SK-N-SH (cell line): ENCODE measurements around the gene PRICKLE1. TPM values are rescaled to one million over a fixed set of nuclear protein-coding genes. Genes with fewer than 3 reads are reported as not detected.

Experiments
- CTCF ChIA-PET: fragments of 300-600, 350-600 bp; formaldehyde crosslinking; extraction: SDS; loops from one replicate; lab custom pipeline; 2021; lab: Yijun Ruan, JAX
- POLR2A ChIA-PET: fragments of 350-600 bp; sonication (Branson Sonifier 250); formaldehyde crosslinking; extraction: SDS; loops from one replicate; lab custom pipeline; 2020; ENCODE audit warnings: antibody characterized with exemption, inconsistent platforms; lab: Yijun Ruan, JAX
- DNase-seq: peaks from one replicate; pipeline ENCODE4 v3.0.0; 2012
- H2AFZ ChIP-seq: fragments of 200-600 bp; sonication (generic); 2 replicates; pipeline ENCODE4 v1.8.1; 2016; ENCODE audit warnings: antibody characterized with exemption, mild to moderate bottlenecking, low read depth
- H3F3A ChIP-seq: fragments of 200-600 bp; sonication (generic); replicated peaks from 2 replicates; pipeline ENCODE3; 2016; ENCODE audit warnings: antibody characterized with exemption, mild to moderate bottlenecking; ENCODE audit not compliant: insufficient read depth
- H3K27ac ChIP-seq, 2 experiments: fragments of 200-500 bp in 1 of 2; fragments of 200-600 bp in 1 of 2; sonication (Bioruptor generic) in 1 of 2; sonication (generic), shearing (Covaris generic) in 1 of 2; 2 replicates each; pipeline versions ENCODE4 v1.5.1 to v1.6.1; 2014 to 2016; ENCODE audit warnings: low read depth in 2 of 2, inconsistent platforms in 1 of 2, low read length in 1 of 2, mild to moderate bottlenecking in 1 of 2, mixed read lengths in 1 of 2
- H3K27me3 ChIP-seq: fragments of 200-600 bp; sonication (generic), shearing (Covaris generic); 2 replicates; pipeline ENCODE4 v1.6.1; 2016; ENCODE audit warnings: mixed run types; ENCODE audit not compliant: insufficient read depth
- H3K36me3 ChIP-seq, 2 experiments: fragments of 200-500 bp in 1 of 2; fragments of 200-600 bp in 1 of 2; sonication (Bioruptor generic) in 1 of 2; sonication (generic) in 1 of 2; replicated peaks in 1 of 2; 2 replicates each; pipeline versions ENCODE3 to v1.5.1; 2014 to 2016; ENCODE audit warnings: low read length in 1 of 2, mild to moderate bottlenecking in 1 of 2; ENCODE audit not compliant: insufficient read depth in 2 of 2, control insufficient read depth in 1 of 2
- H3K4me1 ChIP-seq, 2 experiments: fragments of 200-500 bp in 1 of 2; fragments of 200-600 bp in 1 of 2; sonication (Bioruptor generic) in 1 of 2; sonication (generic), shearing (Covaris generic) in 1 of 2; 2 replicates each; pipeline versions ENCODE4 v1.5.1 to v1.6.1; 2014 to 2016; ENCODE audit warnings: low read depth in 1 of 2, low read length in 1 of 2, mixed run types in 1 of 2; ENCODE audit not compliant: insufficient read depth in 2 of 2, control insufficient read depth in 1 of 2
- H3K4me2 ChIP-seq: fragments of 200-600 bp; sonication (generic), shearing (Covaris generic); 2 replicates; pipeline ENCODE4 v1.6.1; 2017; ENCODE audit warnings: mixed run types
- H3K4me3 ChIP-seq, 2 experiments: fragments of 200-500 bp in 1 of 2; fragments of 200-600 bp in 1 of 2; sonication (Bioruptor generic) in 1 of 2; sonication (generic), shearing (Covaris generic) in 1 of 2; 2 replicates each; pipeline versions ENCODE4 v1.5.1 to v1.8.1; 2014 to 2016; ENCODE audit warnings: low read depth in 2 of 2, inconsistent platforms in 1 of 2, low read length in 1 of 2, mild to moderate bottlenecking in 1 of 2, mixed read lengths in 1 of 2, moderate library complexity in 1 of 2
- H3K79me2 ChIP-seq: fragments of 200-600 bp; sonication (generic); 2 replicates; pipeline ENCODE4 v1.8.1; 2017; ENCODE audit warnings: mild to moderate bottlenecking; ENCODE audit not compliant: insufficient read depth
- H3K9ac ChIP-seq: fragments of 200-600 bp; sonication (generic); 2 replicates; pipeline ENCODE4 v1.6.1; 2017; ENCODE audit warnings: mixed run types
- H3K9me2 ChIP-seq: fragments of 200-600 bp; sonication (generic); 2 replicates; pipeline ENCODE4 v1.6.1; 2017; ENCODE audit warnings: mixed run types
- H3K9me3 ChIP-seq: fragments of 200-600 bp; sonication (generic); 2 replicates; pipeline ENCODE4 v1.6.1; 2017; ENCODE audit warnings: mixed run types, mild to moderate bottlenecking, moderate library complexity
- H4K20me1 ChIP-seq: fragments of 200-600 bp; sonication (generic); 2 replicates; pipeline ENCODE4 v1.6.1; 2017; ENCODE audit warnings: mild to moderate bottlenecking, mixed run types; ENCODE audit not compliant: insufficient read depth
- FOSL2 ChIP-seq: IDR thresholded peaks from 2 replicates; pipeline ENCODE4 v1.4.0; 2012; ENCODE audit warnings: low read depth, mild to moderate bottlenecking, moderate library complexity, borderline replicate concordance
- FOXM1 ChIP-seq: IDR thresholded peaks from 2 replicates; pipeline ENCODE4 v1.4.0; 2012; ENCODE audit warnings: low read depth, mild to moderate bottlenecking
- MEF2A ChIP-seq: IDR thresholded peaks from 2 replicates; pipeline ENCODE4 v1.4.0; 2012; ENCODE audit warnings: low read depth, borderline replicate concordance
- MXI1 ChIP-seq: IDR thresholded peaks from 2 replicates; pipeline ENCODE4 v1.6.1; 2012; ENCODE audit warnings: mild to moderate bottlenecking, low read depth, low read length, improper control_type of control experiment
- NRF1 ChIP-seq: IDR thresholded peaks from 2 replicates; pipeline ENCODE4 v1.6.1; 2012; ENCODE audit warnings: low read depth, mild to moderate bottlenecking, low read length
- RCOR1 ChIP-seq: fragments of 150-350 bp; IDR thresholded peaks from 2 replicates; pipeline ENCODE4 v1.6.1; 2017; ENCODE audit warnings: antibody characterized with exemption, low read length
- TCF12 ChIP-seq: IDR thresholded peaks from 2 replicates; pipeline ENCODE4 v1.4.0; 2012
- TEAD4 ChIP-seq: IDR thresholded peaks from 2 replicates; pipeline ENCODE4 v1.4.0; 2012; ENCODE audit warnings: mild to moderate bottlenecking, borderline replicate concordance; ENCODE audit not compliant: insufficient read depth
- WGBS: methylation state at CpG from one replicate; pipeline ENCODE4 v1.1.6; 2017; ENCODE audit warnings: low lambda C conversion rate; 5-methylcytosine and 5-hydroxymethylcytosine counted together
- polyA plus RNA-seq, 3 experiments: library from polyadenylated mRNA; depleted of rRNA; stranded (reverse); fragments of >200 nt; gene quantifications; 2 replicates each; pipeline ENCODE4 v1.2.3, GENCODE V29; 2012
- TF ChIP-seq, protein P1 (sequence below): fragments of 200-600 bp; sonication (generic); IDR thresholded peaks from 2 replicates; pipeline ENCODE4 v1.6.1; 2017; ENCODE audit warnings: antibody characterized with exemption, mild to moderate bottlenecking, moderate library complexity
- TF ChIP-seq, protein P2 (sequence below): IDR thresholded peaks from 2 replicates; pipeline ENCODE4 v1.6.1; 2012; ENCODE audit warnings: mild to moderate bottlenecking, low read depth, low read length, moderate library complexity
- TF ChIP-seq, protein P3 (sequence below): IDR thresholded peaks from 2 replicates; pipeline ENCODE4 v1.4.0; 2012; ENCODE audit warnings: low read depth

The PRICKLE1 gene
- polyA plus RNA-seq, 1 of the 3 experiments (the other 2 are of a cell fraction): 1.2 TPM

DNA sequence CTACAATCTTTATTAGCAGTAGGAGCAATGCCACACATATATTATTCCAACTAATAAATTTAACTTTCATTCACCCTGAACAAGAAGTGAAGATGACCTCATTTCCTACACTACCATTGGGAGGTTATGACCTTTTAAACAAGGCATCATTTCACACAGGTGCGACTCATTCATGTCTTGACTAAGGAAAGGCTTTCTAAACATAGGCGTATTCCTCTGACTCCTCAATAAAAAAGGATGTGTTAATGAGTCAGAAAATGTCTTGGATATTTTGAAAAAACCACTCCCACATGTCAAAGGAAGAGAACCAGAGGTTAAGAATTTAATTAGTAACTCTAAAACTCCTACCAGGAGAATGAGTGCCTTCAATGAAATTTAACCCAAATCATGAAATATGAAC, 115.2 kb downstream of the PRICKLE1 start:
- no peaks in the 10 kb centered on the region for H3K79me2 ChIP-seq
- H3K9ac ChIP-seq: no peak overlapping the region
- CTCF ChIA-PET: interaction anchor here (7.8 kb wide), 1 partner anchor 8 kb away, joined by 41 read pairs; no protein-coding TSS in a partner anchor
- no peaks in the 10 kb centered on the region for H3F3A ChIP-seq
- no peaks in the 10 kb centered on the region for H3K9me3 ChIP-seq
- no peak overlapping the region for H3K4me3 ChIP-seq
- whole genome bisulfite sequencing: 56% methylated on average over 2 of the region's 2 CpGs
- no peak overlapping the region for H3K27ac ChIP-seq
- DNase-seq: no peak
- H3K4me1 ChIP-seq: no peaks in the 10 kb centered on the region; a peak in 2 of 4 replicates
- POLR2A ChIA-PET: interaction anchor here (0.8 kb wide), 1 partner anchor 101 kb away, joined by 3 read pairs; no protein-coding TSS in a partner anchor
- H3K4me2 ChIP-seq: no peak overlapping the region
- H3K27me3 ChIP-seq: no peaks in the 10 kb centered on the region
- no peaks in the 10 kb centered on the region for H3K36me3 ChIP-seq
- no peaks in the 10 kb centered on the region for H4K20me1 ChIP-seq
- no peak overlapping the region for H2AFZ ChIP-seq
- TF ChIP-seq FOSL2: peak; percentile 31; the same call in 1 of the 2 replicates
- peak; percentile 16; the same call in 1 of the 2 replicates for TF ChIP-seq TCF12
- no peak for TF ChIP-seq MXI1
- no peak for TF ChIP-seq FOXM1
- no peaks in the 10 kb centered on the region for H3K9me2 ChIP-seq

DNA sequence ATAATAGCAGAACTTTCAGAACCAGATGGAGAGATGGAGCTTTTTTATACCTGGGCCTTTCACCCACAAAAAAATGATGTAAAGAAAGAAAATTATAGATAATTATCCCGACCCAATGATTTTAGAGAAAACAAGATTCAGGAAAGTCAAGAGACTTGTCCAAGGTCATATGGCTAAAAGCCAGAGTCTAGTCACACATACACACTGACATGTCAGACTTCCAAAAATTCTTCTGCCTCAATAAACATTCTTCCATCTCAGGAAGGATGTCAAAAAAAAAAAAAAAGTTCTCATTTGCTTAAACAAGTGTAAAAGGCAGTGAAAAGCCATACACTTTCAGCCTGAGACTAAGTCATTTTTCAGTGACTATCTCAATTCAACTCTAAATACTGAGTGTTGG, 116.0 kb downstream of the PRICKLE1 start:
- H3K4me2 ChIP-seq: no peak overlapping the region
- no peak overlapping the region for H3K9ac ChIP-seq
- no peaks in the 10 kb centered on the region for H3K9me2 ChIP-seq
- no peak overlapping the region for H3K4me3 ChIP-seq
- no peaks in the 10 kb centered on the region for H4K20me1 ChIP-seq
- DNase-seq: no peak
- H3K27ac ChIP-seq: no peak overlapping the region
- H3K79me2 ChIP-seq: no peaks in the 10 kb centered on the region
- peaks cover 0 to 6% of the 10 kb centered on the region in 2 experiments; a peak in 2 of 4 replicates for H3K4me1 ChIP-seq
- WGBS: 69% methylated on average over 1 of the region's 1 CpG
- H2AFZ ChIP-seq: no peak overlapping the region
- POLR2A ChIA-PET: interaction anchor here (0.8 kb wide), 1 partner anchor 101 kb away, joined by 3 read pairs; no protein-coding TSS in a partner anchor
- H3K27me3 ChIP-seq: no peaks in the 10 kb centered on the region
- TF ChIP-seq, protein P1, sequence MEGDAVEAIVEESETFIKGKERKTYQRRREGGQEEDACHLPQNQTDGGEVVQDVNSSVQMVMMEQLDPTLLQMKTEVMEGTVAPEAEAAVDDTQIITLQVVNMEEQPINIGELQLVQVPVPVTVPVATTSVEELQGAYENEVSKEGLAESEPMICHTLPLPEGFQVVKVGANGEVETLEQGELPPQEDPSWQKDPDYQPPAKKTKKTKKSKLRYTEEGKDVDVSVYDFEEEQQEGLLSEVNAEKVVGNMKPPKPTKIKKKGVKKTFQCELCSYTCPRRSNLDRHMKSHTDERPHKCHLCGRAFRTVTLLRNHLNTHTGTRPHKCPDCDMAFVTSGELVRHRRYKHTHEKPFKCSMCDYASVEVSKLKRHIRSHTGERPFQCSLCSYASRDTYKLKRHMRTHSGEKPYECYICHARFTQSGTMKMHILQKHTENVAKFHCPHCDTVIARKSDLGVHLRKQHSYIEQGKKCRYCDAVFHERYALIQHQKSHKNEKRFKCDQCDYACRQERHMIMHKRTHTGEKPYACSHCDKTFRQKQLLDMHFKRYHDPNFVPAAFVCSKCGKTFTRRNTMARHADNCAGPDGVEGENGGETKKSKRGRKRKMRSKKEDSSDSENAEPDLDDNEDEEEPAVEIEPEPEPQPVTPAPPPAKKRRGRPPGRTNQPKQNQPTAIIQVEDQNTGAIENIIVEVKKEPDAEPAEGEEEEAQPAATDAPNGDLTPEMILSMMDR: no peak
- TF ChIP-seq FOXM1: no peak
- TF ChIP-seq MEF2A: no peak
- TF ChIP-seq, protein P2, sequence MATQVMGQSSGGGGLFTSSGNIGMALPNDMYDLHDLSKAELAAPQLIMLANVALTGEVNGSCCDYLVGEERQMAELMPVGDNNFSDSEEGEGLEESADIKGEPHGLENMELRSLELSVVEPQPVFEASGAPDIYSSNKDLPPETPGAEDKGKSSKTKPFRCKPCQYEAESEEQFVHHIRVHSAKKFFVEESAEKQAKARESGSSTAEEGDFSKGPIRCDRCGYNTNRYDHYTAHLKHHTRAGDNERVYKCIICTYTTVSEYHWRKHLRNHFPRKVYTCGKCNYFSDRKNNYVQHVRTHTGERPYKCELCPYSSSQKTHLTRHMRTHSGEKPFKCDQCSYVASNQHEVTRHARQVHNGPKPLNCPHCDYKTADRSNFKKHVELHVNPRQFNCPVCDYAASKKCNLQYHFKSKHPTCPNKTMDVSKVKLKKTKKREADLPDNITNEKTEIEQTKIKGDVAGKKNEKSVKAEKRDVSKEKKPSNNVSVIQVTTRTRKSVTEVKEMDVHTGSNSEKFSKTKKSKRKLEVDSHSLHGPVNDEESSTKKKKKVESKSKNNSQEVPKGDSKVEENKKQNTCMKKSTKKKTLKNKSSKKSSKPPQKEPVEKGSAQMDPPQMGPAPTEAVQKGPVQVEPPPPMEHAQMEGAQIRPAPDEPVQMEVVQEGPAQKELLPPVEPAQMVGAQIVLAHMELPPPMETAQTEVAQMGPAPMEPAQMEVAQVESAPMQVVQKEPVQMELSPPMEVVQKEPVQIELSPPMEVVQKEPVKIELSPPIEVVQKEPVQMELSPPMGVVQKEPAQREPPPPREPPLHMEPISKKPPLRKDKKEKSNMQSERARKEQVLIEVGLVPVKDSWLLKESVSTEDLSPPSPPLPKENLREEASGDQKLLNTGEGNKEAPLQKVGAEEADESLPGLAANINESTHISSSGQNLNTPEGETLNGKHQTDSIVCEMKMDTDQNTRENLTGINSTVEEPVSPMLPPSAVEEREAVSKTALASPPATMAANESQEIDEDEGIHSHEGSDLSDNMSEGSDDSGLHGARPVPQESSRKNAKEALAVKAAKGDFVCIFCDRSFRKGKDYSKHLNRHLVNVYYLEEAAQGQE: no peak
- TF ChIP-seq, protein P3, sequence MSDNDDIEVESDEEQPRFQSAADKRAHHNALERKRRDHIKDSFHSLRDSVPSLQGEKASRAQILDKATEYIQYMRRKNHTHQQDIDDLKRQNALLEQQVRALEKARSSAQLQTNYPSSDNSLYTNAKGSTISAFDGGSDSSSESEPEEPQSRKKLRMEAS: no peak
- TF ChIP-seq NRF1: no peak
- no peak for TF ChIP-seq RCOR1
- TF ChIP-seq TCF12: no peak
- TF ChIP-seq TEAD4: no peak
- TF ChIP-seq, all 33 proteins: peak for 0
- Histone ChIP-seq H3F3A (no peaks in the 10 kb centered on the region), H3K36me3 (no peaks in the 10 kb centered on the region), H3K9me3 (no peaks in the 10 kb centered on the region)
- CTCF ChIA-PET: interaction anchor here (1.6 to 7.8 kb wide), 2 partner anchors 9 to 109 kb away, joined by 4 to 41 read pairs; no protein-coding TSS in a partner anchor
